ENCODE results near the gene CMTM7.
"Not testable (repeated sequence)": the region's sequence is repeated elsewhere in the genome, so short reads cannot be mapped to it uniquely, and the experiment has no call there.

Gene CMTM7

DNA sequence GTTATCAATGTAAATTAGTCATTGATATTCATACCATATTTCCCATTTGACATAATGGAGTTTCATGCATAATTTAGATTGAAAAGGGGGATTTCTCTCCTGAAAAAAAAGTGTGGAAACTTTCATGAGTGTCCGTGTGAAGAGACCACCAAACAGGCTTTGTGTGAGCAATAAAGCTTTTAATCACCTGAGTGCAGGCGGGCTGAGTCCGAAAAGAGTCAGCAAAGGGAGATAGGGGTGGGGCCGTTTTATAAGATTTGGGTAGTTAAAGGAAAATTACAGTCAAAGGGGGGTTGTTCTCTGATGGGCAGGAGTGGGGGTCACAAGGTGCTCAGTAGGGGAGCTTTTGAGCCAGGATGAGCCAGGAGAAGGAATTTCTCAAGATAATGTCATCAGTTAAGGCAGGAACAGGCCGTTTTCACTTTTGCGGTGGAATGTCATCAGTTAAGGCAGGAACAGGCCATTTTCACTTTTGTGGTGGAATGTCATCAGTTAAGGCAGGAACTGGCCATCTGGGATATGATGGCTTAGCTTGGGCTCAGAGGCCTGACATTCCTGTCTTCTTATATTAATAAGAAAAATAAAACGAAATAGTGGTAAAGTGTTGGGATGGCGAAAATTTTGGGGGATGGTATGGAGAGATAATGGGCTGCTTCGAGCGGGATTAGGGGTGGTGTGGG is 69.3 kb downstream of the CMTM7 start:
- DNase-seq: not testable (repeated sequence)

DNA sequence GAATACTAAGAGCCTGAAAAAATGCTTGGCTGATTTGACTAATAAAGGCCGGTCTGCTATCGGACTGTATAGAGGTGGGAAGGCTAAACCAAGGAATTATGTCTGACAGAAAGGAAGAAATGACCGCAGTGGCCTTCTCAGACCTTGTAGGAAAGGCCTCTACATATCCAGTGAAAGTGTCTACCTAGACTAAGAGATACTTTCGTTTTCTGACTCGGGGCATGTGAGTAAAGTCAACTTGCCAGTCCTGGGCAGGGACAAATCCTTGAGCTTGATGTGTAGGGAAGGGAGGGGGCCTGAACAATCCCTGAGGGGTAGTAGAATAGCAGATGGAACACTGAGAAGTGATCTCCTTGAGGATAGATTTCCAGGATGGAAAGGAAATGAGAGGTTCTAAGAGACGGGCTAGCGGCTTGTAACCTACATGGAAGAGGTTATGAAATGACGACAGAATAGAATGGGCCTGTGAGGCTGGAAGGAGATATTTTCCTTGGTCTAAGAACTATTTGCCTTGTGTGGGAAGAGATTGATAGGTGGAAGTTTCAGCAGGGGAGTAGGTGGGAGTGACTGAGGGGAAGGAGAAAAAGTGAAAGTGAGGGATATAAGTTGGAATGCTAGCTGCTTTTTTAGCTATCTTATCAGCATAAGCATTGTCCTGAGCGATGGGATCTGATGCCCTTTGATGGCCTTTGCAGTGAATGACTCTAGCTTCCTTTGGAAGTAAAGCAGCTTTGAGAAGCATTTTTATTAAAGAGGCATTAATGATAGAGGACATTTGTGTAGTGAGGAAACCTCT is 70.7 kb downstream of the CMTM7 start:
- DNase-seq: not testable (repeated sequence)

DNA sequence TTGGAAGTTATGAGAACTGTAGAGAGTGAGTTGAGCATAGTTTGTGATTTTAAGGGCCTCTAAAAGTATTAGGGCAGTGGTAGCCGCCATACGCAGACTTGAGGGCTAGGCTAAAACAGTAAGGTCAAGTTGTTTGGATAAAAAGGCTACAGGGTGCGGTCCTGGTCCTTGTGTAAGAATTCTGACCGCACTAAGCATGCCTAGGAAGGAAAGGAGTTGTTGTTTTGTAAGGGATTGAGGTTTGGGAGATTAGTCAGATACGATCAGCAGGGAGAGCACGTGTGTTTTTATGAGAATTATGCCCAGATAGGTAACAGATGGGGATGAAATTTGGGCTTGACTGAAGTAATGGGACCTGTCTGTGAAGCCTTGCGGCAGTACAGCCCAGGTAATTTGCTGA is 71.8 kb downstream of the CMTM7 start:
- not testable (repeated sequence) for DNase-seq

DNA sequence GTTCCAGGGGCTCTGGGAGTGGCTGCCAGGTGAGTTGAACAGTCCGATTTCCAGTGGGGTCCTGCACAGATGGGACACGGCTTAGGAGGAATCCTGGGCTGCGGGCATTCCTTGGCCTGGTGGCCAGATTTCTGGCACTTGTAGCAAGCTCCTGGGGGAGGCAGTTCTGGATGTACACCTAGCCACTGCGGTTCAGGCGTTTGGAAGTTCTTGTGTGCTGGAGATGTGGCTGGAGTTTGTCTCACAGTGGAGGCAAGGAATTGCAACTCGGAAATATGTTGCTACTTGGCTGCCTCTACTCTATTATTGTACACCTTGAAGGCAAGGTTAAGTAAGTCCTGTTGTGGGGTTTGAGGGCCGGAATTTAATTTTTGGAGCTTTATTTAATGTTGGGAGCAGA is 73.1 kb downstream of the CMTM7 start:
- not testable (repeated sequence) for DNase-seq

DNA sequence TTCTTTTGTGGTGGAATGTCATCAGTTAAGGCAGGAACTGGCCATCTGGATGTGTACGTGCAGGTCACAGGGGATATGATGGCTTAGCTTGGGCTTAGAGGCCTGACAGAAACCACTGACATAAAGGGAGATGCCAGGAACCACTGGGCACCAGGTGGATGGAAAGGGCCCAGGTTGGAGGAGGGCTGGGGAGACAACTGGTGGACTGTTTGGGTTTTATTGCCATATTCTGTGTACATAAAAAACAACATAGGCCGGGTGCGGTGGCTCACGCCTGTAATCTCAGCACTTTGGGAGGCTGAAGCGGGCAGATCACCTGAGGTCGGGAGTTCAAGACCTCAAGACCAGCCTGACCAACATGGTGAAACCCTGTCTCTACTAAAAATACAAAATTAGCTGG is 75.2 kb downstream of the CMTM7 start:
- not testable (repeated sequence) for DNase-seq

DNA sequence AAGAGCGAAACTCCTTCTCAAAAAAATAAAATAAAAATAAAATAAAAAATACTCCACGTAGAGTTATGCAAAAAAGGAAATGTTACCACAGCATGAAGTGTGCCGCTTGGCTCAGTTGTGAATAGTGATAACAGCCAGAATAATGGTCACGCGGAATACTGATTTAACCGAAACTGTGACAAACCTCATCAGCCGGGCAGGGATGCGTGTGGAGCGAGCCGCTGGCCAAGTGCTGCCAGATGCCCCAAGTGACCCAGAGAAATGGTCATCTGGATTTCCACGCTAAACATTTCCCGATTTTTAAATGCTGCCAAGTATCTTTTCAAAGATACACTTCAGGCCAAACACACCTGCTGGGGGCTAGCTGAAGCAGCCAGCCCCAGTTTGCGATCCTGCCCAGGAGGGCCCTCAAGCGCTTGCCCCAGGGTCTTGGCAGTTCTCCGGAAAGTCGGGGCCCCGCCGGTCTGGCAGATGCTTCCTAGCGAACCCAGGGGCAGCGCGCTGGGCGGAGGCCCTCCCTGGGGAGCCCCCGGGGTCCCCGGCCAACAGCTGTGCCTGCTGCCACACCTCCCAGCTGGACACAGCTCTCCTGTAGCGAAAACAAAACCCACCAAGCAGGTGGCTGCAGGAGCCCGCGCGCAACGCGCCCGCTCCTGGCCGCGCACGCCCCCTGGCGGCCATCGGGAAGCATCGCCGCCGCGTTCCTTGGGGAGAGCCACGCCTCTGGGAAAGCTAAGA is 75.8 kb downstream of the CMTM7 start:
- DNase-seq: peak; percentile 39

DNA sequence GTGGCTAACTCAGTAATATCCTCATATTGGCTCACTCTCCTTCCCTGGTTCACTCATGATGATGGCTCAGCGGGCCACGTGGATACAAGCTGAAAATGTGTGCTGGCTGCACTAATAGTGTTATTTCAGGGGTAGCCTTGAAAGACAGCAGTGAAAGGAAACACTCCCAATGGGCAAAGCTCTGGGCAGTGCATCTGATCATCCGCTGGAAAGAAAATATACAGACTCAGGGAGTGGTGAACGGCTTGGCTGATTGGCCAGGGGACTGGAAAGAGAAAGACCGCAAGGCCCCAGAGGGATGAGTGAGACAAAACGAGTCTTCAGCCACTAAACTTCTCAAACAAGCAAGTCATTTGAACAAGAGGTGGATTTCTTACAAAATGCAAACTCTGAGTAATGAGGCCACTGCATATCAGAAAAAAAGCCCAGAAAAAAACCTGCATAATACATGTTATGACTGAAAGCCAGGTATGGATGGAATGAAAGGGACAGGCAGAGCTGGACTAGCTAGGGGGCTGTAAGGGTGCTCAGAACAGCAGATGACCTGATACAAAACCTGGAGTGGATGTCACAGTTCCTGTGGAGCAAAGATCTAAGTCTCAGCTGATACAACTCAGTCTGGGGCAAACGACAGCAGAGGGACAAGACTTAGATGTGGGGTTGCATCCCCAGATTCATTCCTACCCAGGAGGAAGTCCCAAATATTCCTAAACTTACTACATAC is 77.7 kb downstream of the CMTM7 start:
- peak; percentile 24 for DNase-seq

DNA sequence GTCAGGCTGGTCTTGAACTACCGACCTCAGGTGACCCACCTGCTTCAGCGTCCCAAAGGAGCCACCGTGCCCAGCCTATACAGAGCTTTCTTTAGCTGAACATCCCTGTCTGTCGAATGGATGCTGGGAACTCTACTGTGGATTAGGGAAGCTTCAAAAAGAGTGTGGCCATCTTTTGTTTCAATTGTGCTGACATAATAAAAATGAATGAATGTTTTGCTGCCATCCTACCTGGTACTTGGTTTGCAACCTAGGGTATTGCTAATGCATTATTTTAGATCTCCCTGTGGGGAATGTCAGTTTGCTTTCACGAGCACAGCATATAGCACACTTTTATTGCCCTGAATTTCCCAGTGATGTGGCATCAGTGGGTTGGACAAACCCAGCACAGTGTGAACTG is 78.7 kb downstream of the CMTM7 start:
- no peak for DNase-seq

DNA sequence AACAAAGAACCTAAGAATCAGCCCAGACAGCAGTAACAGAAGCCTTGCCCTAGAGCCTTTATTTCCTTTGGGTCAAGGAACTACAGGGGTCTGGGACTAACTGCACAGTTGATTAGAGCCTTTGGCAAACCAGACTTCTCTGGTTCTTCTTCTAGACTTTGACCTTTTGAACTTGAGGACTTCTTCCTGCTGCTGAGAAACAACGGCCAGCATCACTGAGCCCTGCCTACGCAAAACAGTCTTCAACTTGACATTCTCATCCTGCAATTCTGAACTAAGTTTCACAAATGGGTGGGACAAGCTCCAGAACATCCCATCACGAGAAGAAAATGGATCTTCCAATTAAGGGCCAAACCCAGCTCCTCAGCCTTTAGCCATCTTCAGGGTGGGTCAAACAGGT is 79.6 kb downstream of the CMTM7 start:
- DNase-seq: no peak

DNA sequence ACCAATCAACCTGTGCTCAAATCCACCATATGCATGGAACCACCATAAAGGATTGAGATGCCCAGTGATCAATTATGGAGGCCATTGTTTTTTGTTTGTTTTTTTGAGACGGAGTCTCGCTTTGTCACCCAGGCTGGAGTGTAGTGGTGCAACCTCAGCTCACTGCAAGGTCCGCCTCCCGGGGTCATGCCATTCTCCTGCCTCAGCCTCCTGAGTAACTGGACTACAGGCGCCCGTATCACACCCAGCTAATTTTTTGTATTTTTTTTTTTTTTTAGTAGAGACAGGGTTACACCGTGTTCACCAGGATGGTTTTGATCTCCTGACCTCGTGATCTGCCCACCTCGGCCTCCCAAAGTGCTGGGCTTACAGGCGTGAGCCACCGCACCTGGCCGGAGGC is 80.5 kb downstream of the CMTM7 start:
- DNase-seq: not testable (repeated sequence)

DNA sequence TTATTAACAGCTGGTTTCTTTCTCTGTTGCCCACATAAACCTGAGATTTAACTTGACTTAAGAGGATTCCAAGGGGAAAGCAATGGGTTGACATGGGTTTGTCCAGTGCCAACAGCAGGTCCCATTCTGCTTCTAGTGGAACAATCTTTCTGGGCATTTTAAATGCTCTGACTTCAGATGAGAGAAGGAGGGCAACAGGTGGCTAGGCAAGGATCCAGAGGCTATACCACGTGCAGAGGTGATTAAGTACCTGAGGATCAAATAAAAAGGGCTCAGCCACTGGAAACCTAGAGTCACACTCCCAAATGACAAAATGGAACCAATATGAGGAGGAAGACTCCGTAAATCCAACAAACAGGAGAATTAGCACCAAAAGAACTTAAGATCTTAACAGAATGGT is 82.5 kb downstream of the CMTM7 start:
- DNase-seq: no peak

DNA sequence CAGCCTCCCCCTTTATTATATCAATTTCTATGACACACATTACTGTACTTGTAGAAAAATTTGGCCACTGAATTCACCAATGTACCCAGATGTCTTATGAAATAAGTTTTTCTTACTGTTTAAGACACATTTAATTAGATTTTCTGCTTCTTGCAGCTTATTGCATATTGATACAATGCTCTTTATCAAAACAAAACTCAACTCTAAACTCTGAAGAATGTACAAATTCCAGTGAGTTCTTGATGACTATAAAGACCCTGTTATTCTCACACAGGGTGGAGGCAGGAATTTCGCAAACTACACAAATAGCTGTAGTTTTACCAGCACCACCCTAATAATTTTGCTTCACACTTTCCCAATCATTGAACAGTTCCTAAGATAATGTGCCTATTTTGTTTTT is 89.0 kb downstream of the CMTM7 start:
- DNase-seq: no peak

DNA sequence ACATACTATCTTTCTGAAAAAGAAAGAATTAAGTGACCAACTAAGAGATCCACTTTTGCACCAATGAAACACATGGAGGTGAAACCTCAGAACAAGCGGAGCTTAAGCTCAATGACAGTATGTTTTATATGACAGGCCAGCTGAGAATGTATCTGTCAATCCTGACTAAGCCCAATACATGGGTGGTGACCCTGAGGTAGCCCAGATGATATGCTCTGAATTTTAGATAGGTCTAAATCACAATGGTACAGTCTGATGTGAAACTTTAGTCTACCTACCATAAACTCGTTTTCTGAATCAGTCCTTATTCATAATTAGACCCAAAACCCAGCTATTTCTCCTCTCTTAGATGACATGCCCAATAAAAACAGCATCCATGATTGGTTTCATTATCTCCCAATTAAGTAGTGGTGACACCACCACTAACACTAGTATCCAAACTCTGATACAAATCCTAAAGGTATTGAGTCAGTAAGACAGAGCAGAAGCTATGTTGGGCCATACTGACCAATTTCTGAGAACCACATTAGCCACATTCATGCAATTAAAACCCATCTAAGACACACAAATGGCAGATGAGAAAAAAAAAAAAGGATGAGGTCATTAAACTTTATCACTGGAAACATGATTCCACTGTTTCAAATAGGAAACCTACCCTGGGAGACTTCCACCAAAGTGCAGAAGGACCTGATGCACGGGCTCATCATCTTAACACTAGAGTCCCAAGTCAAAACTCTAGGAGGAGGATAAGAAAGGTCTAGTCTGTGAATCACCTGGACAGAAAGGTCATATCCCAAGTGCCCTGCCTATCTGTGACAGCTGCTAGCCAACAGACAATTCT is 90.4 kb downstream of the CMTM7 start:
- DNase-seq: no peak

DNA sequence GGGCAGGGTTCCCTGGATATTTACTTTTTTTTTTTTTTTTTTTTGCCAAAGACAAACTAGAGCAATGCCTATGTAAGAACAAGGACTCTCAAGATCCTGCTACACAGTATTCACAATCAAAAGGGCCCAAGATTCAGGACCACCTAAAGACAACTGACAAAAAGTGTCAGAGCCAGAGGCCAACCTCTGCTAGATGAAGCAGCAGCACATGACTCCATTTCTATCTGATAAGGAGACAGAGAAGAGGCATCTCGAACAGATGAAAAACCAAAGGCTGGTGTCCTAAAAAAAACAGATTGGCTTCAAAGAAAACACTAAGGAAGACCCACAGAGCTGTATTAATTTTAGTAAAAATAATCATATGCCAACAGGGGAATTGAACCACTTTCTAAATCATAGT is 91.0 kb downstream of the CMTM7 start:
- no peak for DNase-seq

DNA sequence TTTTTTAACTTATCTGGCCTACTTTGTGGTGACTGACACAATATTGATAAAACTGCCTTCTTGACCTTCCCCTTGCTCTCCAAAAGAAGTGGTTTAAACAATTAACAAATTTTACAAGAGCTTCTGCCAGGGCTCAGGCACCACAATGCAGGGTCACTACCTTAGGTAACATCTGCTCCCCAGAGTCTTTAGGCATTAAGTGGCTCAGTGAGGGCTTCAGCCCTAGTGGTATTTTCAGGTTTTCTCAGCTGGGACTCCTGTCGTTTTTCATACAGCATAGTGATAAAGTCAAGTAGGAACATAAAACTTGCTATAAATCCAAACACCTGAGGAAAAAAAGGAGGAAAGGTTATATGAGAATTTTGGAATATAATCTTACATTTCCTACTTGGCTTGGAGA is 92.1 kb downstream of the CMTM7 start:
- DNase-seq: no peak

DNA sequence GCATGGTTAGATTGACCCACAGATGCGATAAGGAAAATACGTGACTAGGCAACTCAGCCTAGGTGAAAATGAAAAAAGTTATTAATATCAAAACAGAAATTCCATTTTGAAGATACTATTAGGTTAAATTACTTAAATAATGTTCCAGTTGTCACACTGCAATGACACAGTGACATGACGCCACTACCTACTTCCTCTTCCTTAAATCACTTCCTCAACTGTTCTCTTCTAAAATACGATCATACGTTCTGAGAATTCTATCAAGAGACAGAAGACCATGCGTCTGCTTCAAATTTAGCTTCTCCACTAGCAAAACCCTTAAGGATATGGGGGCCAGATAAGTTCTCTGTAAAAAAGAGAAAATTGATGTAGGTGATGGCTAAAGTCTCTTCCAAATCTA is 92.8 kb downstream of the CMTM7 start:
- no peak for DNase-seq

DNA sequence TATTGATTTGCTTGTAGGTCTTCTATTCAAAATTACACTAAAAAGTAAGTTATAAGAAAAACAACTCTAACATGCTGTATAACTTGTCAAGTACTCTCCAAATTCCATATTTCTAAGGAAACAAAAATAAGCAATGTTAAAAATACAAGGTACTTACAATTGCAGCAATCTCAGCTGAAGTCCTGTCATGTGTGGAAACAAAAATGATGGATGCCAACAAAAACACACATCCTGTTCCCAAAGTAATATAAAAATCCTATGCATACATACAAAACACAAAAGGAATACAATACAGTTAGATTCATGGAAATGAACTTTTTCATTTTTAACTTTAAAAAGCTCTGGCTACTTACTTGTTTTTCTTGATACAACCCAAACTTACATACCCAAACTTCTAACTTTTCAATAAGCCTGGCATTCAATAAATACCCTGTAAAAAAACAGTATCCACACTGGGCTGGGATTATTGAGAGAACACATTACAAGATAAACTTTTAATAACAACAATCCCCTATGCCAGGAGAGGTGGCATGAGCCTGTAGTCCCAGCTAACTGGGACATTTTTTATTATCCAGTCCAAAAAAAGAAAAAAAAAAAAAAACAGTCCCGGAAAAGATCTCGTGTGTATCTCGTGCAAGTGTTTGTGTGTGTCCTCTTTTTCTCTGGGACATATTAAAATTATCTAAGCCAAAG is 96.3 kb downstream of the CMTM7 start:
- no peak for DNase-seq

DNA sequence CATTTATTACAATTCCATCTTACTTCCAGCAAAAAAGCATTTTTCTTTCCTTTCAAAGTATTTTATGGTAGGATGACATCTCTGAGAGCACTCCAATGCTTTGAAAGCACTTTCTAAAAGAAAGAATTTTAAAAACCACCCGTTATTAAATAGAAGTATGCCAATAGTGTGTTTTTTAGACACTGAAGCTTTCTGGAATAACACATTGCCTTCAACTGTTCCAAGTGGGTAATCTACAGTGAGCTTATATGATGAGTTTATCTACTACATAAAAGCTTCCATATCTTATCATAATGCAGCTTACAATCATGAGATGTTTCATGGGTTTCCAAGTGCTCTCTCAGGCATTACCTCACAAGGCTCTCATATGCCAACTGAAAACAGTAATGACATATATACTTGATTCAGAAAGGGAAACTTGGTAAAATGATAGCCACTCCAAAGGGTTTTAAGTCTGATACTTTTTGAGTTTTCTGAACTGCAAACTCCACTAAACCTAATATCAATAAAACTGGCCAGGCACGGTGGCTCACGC is 96.9 kb downstream of the CMTM7 start:
- DNase-seq: no peak

DNA sequence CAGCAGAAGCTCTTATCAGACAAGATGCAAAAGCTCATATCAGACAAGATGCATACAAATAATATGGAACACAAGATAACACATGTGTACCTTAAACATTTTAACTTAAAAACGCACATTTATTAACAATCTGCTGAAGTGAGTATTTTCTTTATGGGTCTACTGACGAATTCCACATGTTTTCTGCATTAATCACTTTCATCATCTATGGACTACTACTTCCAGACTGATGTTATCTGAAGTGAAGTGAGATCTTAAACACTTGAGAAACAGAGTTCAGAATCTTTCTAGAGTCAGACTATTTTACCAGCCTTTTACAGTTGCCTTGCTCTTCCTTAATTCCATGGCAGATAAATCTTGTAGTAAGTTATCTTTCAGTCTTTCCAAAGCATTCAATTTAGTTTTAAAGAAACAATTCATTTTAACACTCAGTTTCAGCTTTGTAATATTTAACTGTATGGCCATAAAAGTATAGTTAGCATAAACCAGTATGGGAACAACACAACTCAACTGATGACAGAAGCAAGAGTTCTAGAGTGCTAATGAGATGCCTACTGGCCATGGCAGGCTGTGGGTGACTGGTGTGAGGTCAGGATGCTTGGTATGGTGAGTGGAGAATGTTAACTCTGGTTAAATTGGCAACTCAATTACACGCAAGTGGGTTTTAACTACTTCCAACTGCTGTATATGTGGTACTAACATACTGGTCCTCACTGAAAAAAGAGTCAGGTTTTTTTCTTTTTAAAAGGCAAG is 101.2 kb downstream of the CMTM7 start:
- peak; percentile 44 for DNase-seq

Data from fibroblast of upper back skin (primary cell).